H9 (cell line): ENCODE measurements around the gene PTGFR. TPM values are rescaled to one million over a fixed set of nuclear protein-coding genes. Genes with fewer than 3 reads are reported as not detected.

Experiments
- DNase-seq: peaks from one replicate; pipeline ENCODE4 v3.0.0-alpha.2; 2017
- H2AFZ ChIP-seq: one replicate; pipeline ENCODE4 v1.6.1; 2013; ENCODE audit warnings: mild to moderate bottlenecking, low read length, control low read depth, moderate library complexity
- H2AK5ac ChIP-seq: 2 replicates; pipeline ENCODE4 v1.6.1; 2013; ENCODE audit warnings: low read length, control low read depth, mixed read lengths; ENCODE audit not compliant: insufficient read length
- H2BK120ac ChIP-seq: one replicate; pipeline ENCODE4 v1.6.1; 2013; ENCODE audit warnings: low read depth, mild to moderate bottlenecking, low read length, control low read depth, inconsistent platforms; ENCODE audit not compliant: poor library complexity, severe bottlenecking
- H2BK12ac ChIP-seq: 2 replicates; pipeline ENCODE4 v1.6.1; 2013; ENCODE audit warnings: low read length, control low read depth, mixed read lengths, low read depth; ENCODE audit not compliant: insufficient read length
- H2BK15ac ChIP-seq: 2 replicates; pipeline ENCODE4 v1.6.1; 2013; ENCODE audit warnings: low read depth, low read length, control low read depth
- H2BK20ac ChIP-seq: one replicate; pipeline ENCODE4 v1.6.1; 2013; ENCODE audit warnings: low read depth, mild to moderate bottlenecking, low read length, control low read depth, inconsistent platforms; ENCODE audit not compliant: poor library complexity, severe bottlenecking
- H2BK5ac ChIP-seq: 2 replicates; pipeline ENCODE4 v1.6.1; 2013; ENCODE audit warnings: low read length, control low read depth, mixed read lengths; ENCODE audit not compliant: insufficient read length
- H3K14ac ChIP-seq: 2 replicates; pipeline ENCODE4 v1.6.1; 2013; ENCODE audit warnings: low read length, control low read depth; ENCODE audit not compliant: insufficient read depth
- H3K18ac ChIP-seq: 2 replicates; pipeline ENCODE4 v1.6.1; 2013; ENCODE audit warnings: low read depth, mild to moderate bottlenecking, mixed read lengths, low read length, control low read depth; ENCODE audit not compliant: insufficient read length
- H3K23ac ChIP-seq: 2 replicates; pipeline ENCODE4 v1.6.1; 2013; ENCODE audit warnings: low read length, control low read depth, mixed read lengths, low read depth; ENCODE audit not compliant: insufficient read length
- H3K23me2 ChIP-seq: 2 replicates; pipeline ENCODE4 v1.6.1; 2013; ENCODE audit warnings: low read depth, mild to moderate bottlenecking, mixed read lengths, low read length, control low read depth; ENCODE audit not compliant: insufficient read length, poor library complexity, severe bottlenecking
- H3K27ac ChIP-seq: 2 replicates; pipeline ENCODE4 v1.5.1; 2013; ENCODE audit warnings: low read length, control low read depth, mixed read lengths, low read depth; ENCODE audit not compliant: insufficient read length
- H3K27me3 ChIP-seq: 2 replicates; pipeline ENCODE4 v1.6.1; 2013; ENCODE audit warnings: low read length, control low read depth, inconsistent platforms; ENCODE audit not compliant: insufficient read depth
- H3K4ac ChIP-seq: 2 replicates; pipeline ENCODE4 v1.6.1; 2013; ENCODE audit warnings: low read depth, mild to moderate bottlenecking, control low read depth, inconsistent platforms, low read length, moderate library complexity
- H3K4me1 ChIP-seq: 2 replicates; pipeline ENCODE4 v1.6.1; 2013; ENCODE audit warnings: low read length, control low read depth, inconsistent platforms; ENCODE audit not compliant: insufficient read depth
- H3K4me2 ChIP-seq: 2 replicates; pipeline ENCODE4 v1.6.1; 2013; ENCODE audit warnings: low read length, control low read depth, mixed read lengths; ENCODE audit not compliant: insufficient read length, insufficient read depth
- H3K56ac ChIP-seq: 2 replicates; pipeline ENCODE4 v1.6.1; 2013; ENCODE audit warnings: low read depth, mild to moderate bottlenecking, mixed read lengths, low read length, control low read depth; ENCODE audit not compliant: insufficient read length
- H3K79me1 ChIP-seq: 2 replicates; pipeline ENCODE4 v1.6.1; 2013; ENCODE audit warnings: low read depth, mild to moderate bottlenecking, moderate library complexity, low read length, control low read depth, inconsistent platforms; ENCODE audit not compliant: insufficient read depth, poor library complexity, severe bottlenecking
- H3K79me2 ChIP-seq: 2 replicates; pipeline ENCODE4 v1.6.1; 2013; ENCODE audit warnings: low read length, control low read depth, inconsistent platforms; ENCODE audit not compliant: insufficient read depth
- H3K9ac ChIP-seq: 2 replicates; pipeline ENCODE4 v1.6.1; 2013; ENCODE audit warnings: low read length, control low read depth, mixed read lengths; ENCODE audit not compliant: insufficient read length; ENCODE audit errors: extremely low read depth
- H3K9me3 ChIP-seq: one replicate; pipeline ENCODE4 v1.6.1; 2013; ENCODE audit warnings: low read depth, low read length, inconsistent platforms; ENCODE audit not compliant: control insufficient read depth
- H3T11ph ChIP-seq: one replicate; pipeline ENCODE4 v1.6.1; 2013; ENCODE audit warnings: mild to moderate bottlenecking, low read length, control low read depth, inconsistent platforms
- H4K20me1 ChIP-seq: one replicate; pipeline ENCODE4 v1.6.1; 2013; ENCODE audit not compliant: control insufficient read depth, insufficient read length, insufficient read depth
- H4K5ac ChIP-seq: 2 replicates; pipeline ENCODE4 v1.6.1; 2013; ENCODE audit warnings: low read depth, mild to moderate bottlenecking, mixed read lengths, low read length, control low read depth; ENCODE audit not compliant: insufficient read length
- H4K8ac ChIP-seq: replicated peaks from 2 replicates; pipeline ENCODE4 v1.6.1; 2013; ENCODE audit warnings: low read length, control low read depth, mixed read lengths, low read depth; ENCODE audit not compliant: insufficient read length
- H4K91ac ChIP-seq: 2 replicates; pipeline ENCODE4 v1.6.1; 2013; ENCODE audit warnings: low read depth, mild to moderate bottlenecking, moderate library complexity, mixed read lengths, low read length, control low read depth; ENCODE audit not compliant: insufficient read length
- H3K27ac Mint-ChIP-seq, 3 experiments: 2 replicates in 2 of 3; 3 replicates in 1 of 3; pipeline ENCODE4 v1.8.0; 2020 to 2021; ENCODE audit warnings: mixed read lengths in 3 of 3, mild to moderate bottlenecking in 1 of 3, moderate library complexity in 1 of 3
- H3K27me3 Mint-ChIP-seq: 2 replicates; pipeline ENCODE4 v1.8.0; 2021; ENCODE audit warnings: low read depth, mild to moderate bottlenecking, moderate library complexity, mixed read lengths
- H3K36me3 Mint-ChIP-seq, 3 experiments: 2 replicates in 2 of 3; 3 replicates in 1 of 3; pipeline ENCODE4 v1.8.0; 2020 to 2021; ENCODE audit warnings: low read depth in 3 of 3, mixed read lengths in 3 of 3; ENCODE audit not compliant: insufficient read depth in 1 of 3
- H3K4me1 Mint-ChIP-seq, 2 experiments: 2 replicates each; pipeline ENCODE4 v1.8.0; 2020; ENCODE audit warnings: mixed read lengths in 2 of 2
- H3K4me3 Mint-ChIP-seq, 2 experiments: 2 replicates in 1 of 2; 3 replicates in 1 of 2; pipeline ENCODE4 v1.8.0; 2020 to 2021; ENCODE audit warnings: mild to moderate bottlenecking in 2 of 2, mixed read lengths in 2 of 2, moderate library complexity in 1 of 2
- H3K9me3 Mint-ChIP-seq, 2 experiments: 2 replicates in 1 of 2; 3 replicates in 1 of 2; pipeline ENCODE4 v1.8.0; 2020; ENCODE audit warnings: mild to moderate bottlenecking in 2 of 2, mixed read lengths in 2 of 2, moderate library complexity in 1 of 2
- total RNA-seq: library from RNA; stranded (reverse); gene quantifications from 2 replicates; pipeline ENCODE4 v1.2.1, GENCODE V29; 2021
- TF ChIP-seq, protein P1 (sequence below): fragments of 200-600 bp; sonication (generic); conservative IDR thresholded peaks from 3 replicates; pipeline ENCODE4 v1.8.0; 2021; ENCODE audit warnings: antibody characterized with exemption, mild to moderate bottlenecking

Gene PTGFR
- total RNA-seq, 1 experiment from 2014 or later = not detected

DNA sequence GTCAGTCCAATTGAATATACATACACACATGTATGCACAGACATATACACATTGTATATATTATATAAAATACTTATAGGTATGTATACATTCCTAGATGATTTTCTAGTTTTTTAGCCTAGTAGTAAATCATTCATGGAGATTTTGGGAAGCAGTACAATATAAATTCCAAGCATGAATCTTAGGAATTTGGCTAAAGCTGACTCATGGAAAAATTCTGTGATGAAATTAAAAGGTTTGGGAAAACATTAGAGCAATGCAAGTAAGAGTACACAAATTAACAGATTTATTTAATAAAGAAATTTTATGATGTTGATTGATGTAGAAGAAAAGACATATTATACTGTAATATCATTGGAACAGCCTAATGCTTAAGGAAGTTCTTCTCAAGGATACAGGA is 43.7 kb upstream of the PTGFR start:
- no peak overlapping the region for H3K4me2 ChIP-seq
- H3K4me1 Mint-ChIP-seq = no peaks in the 10 kb centered on the region
- no peaks in the 10 kb centered on the region for H3K79me1 ChIP-seq
- no peak overlapping the region for H3T11ph ChIP-seq
- no peak overlapping the region for H2BK5ac ChIP-seq
- no peak overlapping the region for H4K5ac ChIP-seq
- H2BK15ac ChIP-seq = no peak overlapping the region
- no peaks in the 10 kb centered on the region for H3K27me3 ChIP-seq
- H2AK5ac ChIP-seq = no peak overlapping the region
- no peak overlapping the region for H3K4ac ChIP-seq
- H3K18ac ChIP-seq = no peak overlapping the region
- no peak overlapping the region for H3K27ac ChIP-seq
- no peak overlapping the region for H3K56ac ChIP-seq
- no peak overlapping the region for H3K23ac ChIP-seq
- H2AFZ ChIP-seq = no peak overlapping the region
- TF ChIP-seq, protein P1, sequence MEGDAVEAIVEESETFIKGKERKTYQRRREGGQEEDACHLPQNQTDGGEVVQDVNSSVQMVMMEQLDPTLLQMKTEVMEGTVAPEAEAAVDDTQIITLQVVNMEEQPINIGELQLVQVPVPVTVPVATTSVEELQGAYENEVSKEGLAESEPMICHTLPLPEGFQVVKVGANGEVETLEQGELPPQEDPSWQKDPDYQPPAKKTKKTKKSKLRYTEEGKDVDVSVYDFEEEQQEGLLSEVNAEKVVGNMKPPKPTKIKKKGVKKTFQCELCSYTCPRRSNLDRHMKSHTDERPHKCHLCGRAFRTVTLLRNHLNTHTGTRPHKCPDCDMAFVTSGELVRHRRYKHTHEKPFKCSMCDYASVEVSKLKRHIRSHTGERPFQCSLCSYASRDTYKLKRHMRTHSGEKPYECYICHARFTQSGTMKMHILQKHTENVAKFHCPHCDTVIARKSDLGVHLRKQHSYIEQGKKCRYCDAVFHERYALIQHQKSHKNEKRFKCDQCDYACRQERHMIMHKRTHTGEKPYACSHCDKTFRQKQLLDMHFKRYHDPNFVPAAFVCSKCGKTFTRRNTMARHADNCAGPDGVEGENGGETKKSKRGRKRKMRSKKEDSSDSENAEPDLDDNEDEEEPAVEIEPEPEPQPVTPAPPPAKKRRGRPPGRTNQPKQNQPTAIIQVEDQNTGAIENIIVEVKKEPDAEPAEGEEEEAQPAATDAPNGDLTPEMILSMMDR = no peak
- no peaks in the 10 kb centered on the region for H3K79me2 ChIP-seq
- no peak overlapping the region for H4K8ac ChIP-seq
- no peak overlapping the region for H2BK120ac ChIP-seq
- no peaks in the 10 kb centered on the region for H3K9me3 Mint-ChIP-seq
- H3K4me3 Mint-ChIP-seq = no peak overlapping the region
- no peak overlapping the region for H4K91ac ChIP-seq
- no peaks in the 10 kb centered on the region; the same call in 1 of the 2 replicates for H3K27me3 Mint-ChIP-seq
- H3K36me3 Mint-ChIP-seq = no peaks in the 10 kb centered on the region
- no peak overlapping the region for H2BK12ac ChIP-seq
- DNase-seq = no peak
- no peaks in the 10 kb centered on the region for H4K20me1 ChIP-seq
- H2BK20ac ChIP-seq = no peak overlapping the region
- H3K9ac ChIP-seq = no peak overlapping the region
- H3K9me3 ChIP-seq = no peaks in the 10 kb centered on the region
- H3K4me1 ChIP-seq = no peaks in the 10 kb centered on the region
- no peak overlapping the region for H3K14ac ChIP-seq
- H3K23me2 ChIP-seq = no peaks in the 10 kb centered on the region
- no peak overlapping the region for H3K27ac Mint-ChIP-seq
